Astrocyte of the cerebellum (primary cell): ENCODE measurements around the gene PTPN5.

Source experiments
- DNase-seq: peaks from one replicate; pipeline ENCODE4 v3.0.0-alpha.2; 2011; ENCODE audit warnings: low read depth
- H3K4me3 ChIP-seq: 2 replicates; pipeline ENCODE4 v1.5.1; 2011; ENCODE audit warnings: mild to moderate bottlenecking, low read depth, low read length, moderate library complexity
- in situ Hi-C: cut with HindIII; loops from 2 replicates; pipeline ENCODE4 v1.10.0; 2017; ENCODE audit warnings: low sequenced_read_pairs
- TF ChIP-seq, protein P1 (sequence below): IDR thresholded peaks from 2 replicates; pipeline ENCODE4 v1.5.1; 2012; ENCODE audit warnings: low read length, low read depth, moderate library complexity, mild to moderate bottlenecking; ENCODE audit errors: missing control alignments

PTPN5 gene

DNA sequence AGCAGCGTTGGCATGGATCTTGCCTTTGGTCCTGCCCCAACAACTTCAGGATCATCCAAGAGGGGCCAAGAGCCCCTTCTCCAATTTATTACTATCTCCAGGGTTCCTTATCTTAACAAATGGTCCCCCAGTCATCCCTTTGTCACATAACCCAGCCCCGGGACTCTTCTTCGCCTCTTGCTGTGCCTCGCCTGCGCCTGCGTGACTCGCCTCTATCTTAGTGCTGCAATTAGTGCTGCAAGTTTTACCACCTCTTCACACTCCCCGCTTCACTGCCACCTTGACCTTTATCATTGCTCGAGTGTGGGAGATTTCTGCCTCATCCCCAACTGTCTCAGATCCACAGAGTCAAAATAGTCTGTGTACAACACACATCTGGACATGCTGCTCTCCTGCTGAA is 61.6 kb downstream of the PTPN5 start:
- TF ChIP-seq, protein P1, sequence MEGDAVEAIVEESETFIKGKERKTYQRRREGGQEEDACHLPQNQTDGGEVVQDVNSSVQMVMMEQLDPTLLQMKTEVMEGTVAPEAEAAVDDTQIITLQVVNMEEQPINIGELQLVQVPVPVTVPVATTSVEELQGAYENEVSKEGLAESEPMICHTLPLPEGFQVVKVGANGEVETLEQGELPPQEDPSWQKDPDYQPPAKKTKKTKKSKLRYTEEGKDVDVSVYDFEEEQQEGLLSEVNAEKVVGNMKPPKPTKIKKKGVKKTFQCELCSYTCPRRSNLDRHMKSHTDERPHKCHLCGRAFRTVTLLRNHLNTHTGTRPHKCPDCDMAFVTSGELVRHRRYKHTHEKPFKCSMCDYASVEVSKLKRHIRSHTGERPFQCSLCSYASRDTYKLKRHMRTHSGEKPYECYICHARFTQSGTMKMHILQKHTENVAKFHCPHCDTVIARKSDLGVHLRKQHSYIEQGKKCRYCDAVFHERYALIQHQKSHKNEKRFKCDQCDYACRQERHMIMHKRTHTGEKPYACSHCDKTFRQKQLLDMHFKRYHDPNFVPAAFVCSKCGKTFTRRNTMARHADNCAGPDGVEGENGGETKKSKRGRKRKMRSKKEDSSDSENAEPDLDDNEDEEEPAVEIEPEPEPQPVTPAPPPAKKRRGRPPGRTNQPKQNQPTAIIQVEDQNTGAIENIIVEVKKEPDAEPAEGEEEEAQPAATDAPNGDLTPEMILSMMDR = no peak
- DNase-seq = no peak
- in situ Hi-C loops = no loop called here
- no peak overlapping the region for H3K4me3 ChIP-seq

DNA sequence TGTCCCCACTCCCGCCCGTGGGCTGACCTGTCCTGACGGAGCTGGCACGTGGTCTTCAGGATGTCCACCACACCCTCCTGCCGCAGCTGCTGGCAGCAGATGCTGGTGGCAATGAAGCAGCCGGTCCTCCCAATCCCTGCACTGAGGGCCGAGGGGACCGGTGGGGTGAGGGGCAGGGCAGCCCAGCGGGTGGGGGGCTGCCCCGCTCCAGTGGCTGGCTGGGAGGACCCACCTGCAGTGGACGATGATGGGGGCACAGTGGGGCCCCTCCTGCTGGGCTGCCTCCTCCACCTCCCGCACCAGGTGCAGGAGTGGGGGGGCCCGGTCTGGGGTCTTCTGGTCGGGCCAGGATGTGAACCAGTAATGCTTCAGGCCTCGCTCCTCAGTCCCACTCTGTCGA is 62.2 kb downstream of the PTPN5 start:
- H3K4me3 ChIP-seq = no peak overlapping the region
- in situ Hi-C loops = no loop called here
- DNase-seq = no peak
- TF ChIP-seq, protein P1 = no peak

DNA sequence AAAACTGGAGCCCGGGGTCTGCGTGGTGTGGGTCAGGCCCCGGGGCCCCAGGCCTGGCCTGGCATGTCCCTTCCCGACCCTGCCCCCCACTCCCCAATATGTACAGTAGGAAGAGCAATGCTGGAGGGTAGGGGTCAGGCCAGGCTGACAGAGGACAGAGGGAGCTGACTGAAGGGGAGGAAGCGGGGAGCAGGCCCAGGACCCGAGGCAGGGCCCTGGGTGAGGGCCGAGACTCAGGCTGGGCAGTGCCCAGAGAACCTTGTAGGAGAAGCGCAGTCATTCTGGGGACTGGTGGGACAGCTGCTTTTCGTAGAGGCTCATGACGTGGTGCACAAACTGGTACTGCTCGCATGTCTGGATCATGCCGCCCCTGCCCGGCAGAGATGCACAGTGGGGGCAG is 62.9 kb downstream of the PTPN5 start:
- DNase-seq = no peak
- no peak overlapping the region for H3K4me3 ChIP-seq
- TF ChIP-seq, protein P1 = no peak
- in situ Hi-C loops = no loop called here

DNA sequence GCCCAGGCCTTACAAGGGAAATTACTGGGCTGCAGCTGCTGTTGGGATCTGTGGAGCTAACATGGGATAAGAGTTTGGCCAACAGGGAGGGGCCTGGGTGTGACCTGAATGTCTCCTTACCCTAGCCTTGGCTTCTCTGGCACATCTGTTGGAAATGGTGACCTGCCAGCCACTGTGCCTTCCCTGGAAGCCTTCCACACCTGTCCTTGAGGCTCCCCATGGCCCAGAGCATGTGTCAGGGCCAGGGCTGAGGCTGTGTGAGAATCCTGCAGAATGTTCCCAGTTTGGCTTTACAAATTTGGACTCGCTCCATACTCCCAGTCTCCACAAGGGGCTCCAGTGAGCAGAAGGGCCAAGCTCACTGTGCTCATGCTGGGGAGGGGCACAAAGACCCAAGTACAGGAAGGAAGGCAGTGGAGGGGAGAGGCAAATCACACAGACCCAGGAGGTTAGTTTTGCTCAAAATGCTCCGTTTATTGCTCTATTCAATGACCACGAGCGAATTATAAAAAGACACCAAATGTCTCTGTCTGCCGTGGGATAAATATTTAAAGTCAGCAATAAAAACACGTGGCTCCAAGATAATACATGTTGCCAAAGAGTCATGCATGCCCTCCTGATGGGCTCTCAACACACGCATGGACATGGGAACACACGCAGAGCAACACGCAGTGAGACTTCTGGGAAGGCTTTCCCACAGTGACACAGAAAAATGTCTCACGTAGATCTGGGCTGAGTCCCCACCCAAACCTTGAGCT is 63.9 kb downstream of the PTPN5 start:
- TF ChIP-seq, protein P1 = peak; percentile 84
- in situ Hi-C loops = no loop called here
- no peak overlapping the region for H3K4me3 ChIP-seq
- no peak for DNase-seq

DNA sequence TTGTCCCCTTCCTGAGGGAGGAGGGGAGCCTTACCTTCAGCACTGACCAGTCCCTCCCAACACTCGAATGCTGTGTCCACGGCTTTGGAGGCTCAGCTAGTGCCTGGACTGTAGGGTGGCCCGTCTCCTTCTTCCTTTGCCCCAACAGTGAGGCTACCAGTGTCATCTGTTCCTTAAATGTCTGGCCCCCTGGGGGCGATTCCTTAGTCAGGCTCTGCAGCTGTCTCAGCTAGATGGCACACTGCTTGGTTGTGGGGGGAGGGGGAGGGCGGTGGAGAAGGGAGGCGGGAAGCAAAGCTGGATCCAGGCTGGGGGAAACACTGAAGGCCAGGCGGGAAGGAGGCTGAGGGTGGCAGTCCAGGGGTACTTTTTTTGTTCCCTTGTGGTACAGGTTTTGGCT is 65.6 kb downstream of the PTPN5 start, which contains the start of gene IGSF22:
TSS of gene IGSF22 (minus strand) at position 149 of the 400 bp plus-strand sequence. CDS start 1,952 bp downstream, outside the sequence.
- TF ChIP-seq, protein P1 = no peak
- in situ Hi-C loops = no loop called here
- DNase-seq = no peak
- no peak within 1 kb of the TSS for H3K4me3 ChIP-seq

DNA sequence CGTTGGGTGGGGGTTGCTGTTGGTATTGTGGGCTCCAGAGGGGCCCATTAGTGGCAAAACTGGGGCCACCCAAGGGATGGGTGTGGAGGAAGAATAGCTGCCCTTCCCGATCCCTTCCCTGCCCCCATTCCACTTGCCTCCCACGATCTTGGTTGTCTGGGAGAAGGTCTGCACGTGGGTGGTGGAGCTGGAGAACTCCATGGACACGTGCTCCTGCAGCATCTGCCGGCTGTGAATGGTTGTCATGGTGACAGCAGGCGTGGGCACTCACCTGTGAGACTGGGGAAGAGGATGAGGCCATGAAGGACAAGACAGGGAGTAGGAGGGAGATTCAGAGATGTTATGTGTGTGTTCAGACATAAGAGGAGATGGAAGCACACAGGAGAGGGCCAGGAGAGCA is 67.6 kb downstream of the PTPN5 start:
- in situ Hi-C loops = no loop called here
- no peak for DNase-seq
- H3K4me3 ChIP-seq = no peak overlapping the region
- TF ChIP-seq, protein P1 = no peak
